ENCODE measurements around the gene STOML2.
A peak's percentile ranks its signal among the peaks of the same experiment; 100 is the strongest.
"Not testable (repeated sequence)": the region's sequence is repeated elsewhere in the genome, so short reads cannot be mapped to it uniquely, and the experiment has no call there.

STOML2 gene

GRCh38 chr9:35102769-35103659, at the start of gene STOML2:
TSS of gene STOML2 (minus strand) at chr9:35103131. CDS start at chr9:35103094, 37 bp downstream.
- TF ChIP-seq CTCF (conservative IDR thresholded peaks at IDR 0.05; ENCODE audit: low read length), result no peak
- DNase-seq (ENCODE audit: low read depth), result peak; percentile 97
- H3K4me3 ChIP-seq (ENCODE audit: low read length), result peak within 1 kb of the TSS; percentile 92

GRCh38 chr9:35147941-35148563, 45.1 kb upstream of the STOML2 start:
- H3K4me3 ChIP-seq (ENCODE audit: low read length); DNase-seq (ENCODE audit: low read depth): not testable (repeated sequence)

- no peak overlapping the region for H3K4me3 ChIP-seq (ENCODE audit: low read length)
- TF ChIP-seq CTCF (conservative IDR thresholded peaks at IDR 0.05; ENCODE audit: low read length), result no peak
- DNase-seq (ENCODE audit: low read depth), result no peak
Observed at GRCh38 chr9:35142037-35142436, 39.1 kb upstream of the STOML2 start.

- H3K4me3 ChIP-seq (ENCODE audit: low read length), result no peak overlapping the region
- no peak for DNase-seq (ENCODE audit: low read depth)
- TF ChIP-seq CTCF (conservative IDR thresholded peaks at IDR 0.05; ENCODE audit: low read length), result no peak
Observed at GRCh38 chr9:35140093-35140492, 37.2 kb upstream of the STOML2 start.

- no peak overlapping the region for H3K4me3 ChIP-seq (ENCODE audit: low read length)
- no peak for TF ChIP-seq CTCF (conservative IDR thresholded peaks at IDR 0.05; ENCODE audit: low read length)
- DNase-seq (ENCODE audit: low read depth), result no peak
Observed at GRCh38 chr9:35136866-35137265, 33.9 kb upstream of the STOML2 start.

GRCh38 chr9:35135988-35136387, 33.1 kb upstream of the STOML2 start:
- H3K4me3 ChIP-seq (ENCODE audit: low read length), result no peak overlapping the region
- DNase-seq (ENCODE audit: low read depth), result no peak
- TF ChIP-seq CTCF (conservative IDR thresholded peaks at IDR 0.05; ENCODE audit: low read length), result no peak

- H3K4me3 ChIP-seq (ENCODE audit: low read length), result no peak overlapping the region
- no peak for DNase-seq (ENCODE audit: low read depth)
- TF ChIP-seq CTCF (conservative IDR thresholded peaks at IDR 0.05; ENCODE audit: low read length), result no peak
Observed at GRCh38 chr9:35134920-35135319, 32.0 kb upstream of the STOML2 start.
